Measurements from ENCODE around the gene PRKG2. TPM values are rescaled to one million over a fixed set of nuclear protein-coding genes. Genes with fewer than 3 reads are reported as not detected.

The PRKG2 gene
- total RNA-seq, 2 experiments from 2014 or later, result 1.0 to 1.1 TPM

DNA sequence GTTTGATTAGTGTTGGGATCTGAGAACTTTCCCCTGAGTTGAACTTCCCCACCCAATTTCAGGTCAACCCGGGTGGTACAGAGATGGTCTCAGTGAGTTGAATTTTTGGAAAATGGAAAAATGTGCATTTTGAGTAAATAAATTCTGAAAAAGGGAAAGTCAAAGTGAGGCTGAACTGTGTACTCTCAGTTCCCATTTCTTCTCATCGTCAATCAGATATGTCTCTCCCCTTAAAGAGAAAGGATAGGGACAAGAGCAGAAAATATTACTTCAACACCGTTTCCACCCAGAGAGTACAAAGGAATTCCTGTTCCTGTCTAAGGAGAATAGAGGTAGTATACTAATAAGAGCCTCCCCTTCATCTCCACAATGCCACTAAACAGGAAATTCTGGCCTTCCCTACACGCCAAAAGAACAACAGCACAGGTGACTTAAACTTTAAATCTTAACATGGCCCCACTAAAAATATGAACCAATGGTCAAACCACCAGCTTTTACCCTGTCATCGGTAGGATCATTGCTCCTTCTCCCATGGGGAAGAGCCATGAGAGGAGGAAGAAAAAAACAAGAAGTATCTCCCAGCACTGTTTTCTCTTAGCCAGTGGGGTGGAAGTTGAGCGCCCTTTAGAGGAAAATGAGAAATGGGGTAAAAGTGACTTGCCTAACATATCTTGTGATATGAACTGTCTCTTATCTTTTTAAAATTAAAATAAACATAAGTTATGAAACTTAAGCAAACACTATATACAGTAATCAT is 154.3 kb downstream of the PRKG2 start:
- H4K20me1 ChIP-seq (ENCODE audit: insufficient read depth, low read length), result no peaks in the 10 kb centered on the region
- H3K4me1 ChIP-seq (ENCODE audit: insufficient read depth, low read length, poor library complexity, severe bottlenecking), result peaks cover 11% of the 10 kb centered on the region
- H3K27ac ChIP-seq (ENCODE audit: low read depth, low read length, poor library complexity, severe bottlenecking), result no peak overlapping the region
- no peak overlapping the region for H3K4me3 ChIP-seq (ENCODE audit: low read depth, low read length, poor library complexity, severe bottlenecking)
- BruUV-seq (replicated peaks), result TSS peak; percentile 2
- intact Hi-C loops (cut with micrococcal nuclease; ENCODE audit: unreplicated experiment), result no loop called here
- no peaks in the 10 kb centered on the region for H3K9me2 ChIP-seq (ENCODE audit: insufficient read depth, low read length)
- no peak for DNase-seq (ENCODE audit: low spot score)
- H3K36me3 ChIP-seq (ENCODE audit: insufficient read depth, low read length), result peaks cover 48% of the 10 kb centered on the region
- CTCF ChIA-PET (ENCODE audit: unreplicated experiment), result no interaction called here
- peaks cover 30% of the 10 kb centered on the region for H3K79me2 ChIP-seq (ENCODE audit: insufficient read depth, low read depth, low read length)
- peaks cover 5% of the 10 kb centered on the region; the same call in 1 of the 2 replicates for H3K9me3 ChIP-seq (ENCODE audit: low read length)
- POLR2A ChIA-PET, result no interaction called here
- peak overlapping the region; percentile 27 for H3K4me2 ChIP-seq (ENCODE audit: low read length)
- TF ChIP-seq EZH2phosphoT487 (IDR thresholded peaks at IDR 0.05; ENCODE audit: borderline replicate concordance, low read depth, low read length), result no peak
- TF ChIP-seq, protein P1, sequence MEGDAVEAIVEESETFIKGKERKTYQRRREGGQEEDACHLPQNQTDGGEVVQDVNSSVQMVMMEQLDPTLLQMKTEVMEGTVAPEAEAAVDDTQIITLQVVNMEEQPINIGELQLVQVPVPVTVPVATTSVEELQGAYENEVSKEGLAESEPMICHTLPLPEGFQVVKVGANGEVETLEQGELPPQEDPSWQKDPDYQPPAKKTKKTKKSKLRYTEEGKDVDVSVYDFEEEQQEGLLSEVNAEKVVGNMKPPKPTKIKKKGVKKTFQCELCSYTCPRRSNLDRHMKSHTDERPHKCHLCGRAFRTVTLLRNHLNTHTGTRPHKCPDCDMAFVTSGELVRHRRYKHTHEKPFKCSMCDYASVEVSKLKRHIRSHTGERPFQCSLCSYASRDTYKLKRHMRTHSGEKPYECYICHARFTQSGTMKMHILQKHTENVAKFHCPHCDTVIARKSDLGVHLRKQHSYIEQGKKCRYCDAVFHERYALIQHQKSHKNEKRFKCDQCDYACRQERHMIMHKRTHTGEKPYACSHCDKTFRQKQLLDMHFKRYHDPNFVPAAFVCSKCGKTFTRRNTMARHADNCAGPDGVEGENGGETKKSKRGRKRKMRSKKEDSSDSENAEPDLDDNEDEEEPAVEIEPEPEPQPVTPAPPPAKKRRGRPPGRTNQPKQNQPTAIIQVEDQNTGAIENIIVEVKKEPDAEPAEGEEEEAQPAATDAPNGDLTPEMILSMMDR (conservative IDR thresholded peaks at IDR 0.05; ENCODE audit: low read length), result no peak
- H2AFZ ChIP-seq (ENCODE audit: low read length), result no peak overlapping the region

DNA sequence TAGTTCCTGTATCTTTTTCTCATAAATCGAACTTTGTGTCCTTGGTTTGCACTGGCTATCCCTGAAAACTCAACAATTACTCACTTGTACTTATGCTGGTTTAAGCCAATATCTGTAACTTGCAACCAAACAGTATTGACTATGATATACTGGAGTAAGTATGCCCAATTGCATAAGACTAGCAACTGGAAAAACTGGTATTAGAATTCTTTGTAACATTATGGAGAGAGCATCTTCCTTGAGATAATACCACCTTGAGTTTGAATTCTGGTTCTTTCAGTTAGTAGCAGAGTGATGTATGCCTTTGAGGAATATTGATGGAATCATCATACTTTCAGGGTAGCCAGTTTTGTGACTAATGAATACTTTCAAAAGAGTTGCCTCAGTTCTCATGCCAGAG is 156.4 kb downstream of the PRKG2 start:
- Histone ChIP-seq H2AFZ (ENCODE audit: low read length) (no peak overlapping the region), H3K9me3 (ENCODE audit: low read length) (peaks cover 23% of the 10 kb centered on the region), H3K4me2 (ENCODE audit: low read length) (no peak overlapping the region), H3K9me2 (ENCODE audit: insufficient read depth, low read length) (no peaks in the 10 kb centered on the region), H4K20me1 (ENCODE audit: insufficient read depth, low read length) (no peaks in the 10 kb centered on the region), H3K27ac (ENCODE audit: low read depth, low read length, poor library complexity, severe bottlenecking) (no peak overlapping the region), H3K79me2 (ENCODE audit: insufficient read depth, low read depth, low read length) (peaks cover 52% of the 10 kb centered on the region), H3K4me1 (ENCODE audit: insufficient read depth, low read length, poor library complexity, severe bottlenecking) (peaks cover 26% of the 10 kb centered on the region), H3K36me3 (ENCODE audit: insufficient read depth, low read length) (peaks cover 69% of the 10 kb centered on the region), H3K4me3 (ENCODE audit: low read depth, low read length, poor library complexity, severe bottlenecking) (no peak overlapping the region)
- POLR2A ChIA-PET, result interaction anchor here (0.8 to 18.7 kb wide), 2 partner anchors 24 to 731 kb away, joined by 3 to 358 read pairs; partner anchors contain the start of gene BMP3
- no peak for DNase-seq (ENCODE audit: low spot score)
- no TSS peak for BruUV-seq (replicated peaks)
- intact Hi-C loops (cut with micrococcal nuclease; ENCODE audit: unreplicated experiment), result no loop called here
- CTCF ChIA-PET (ENCODE audit: unreplicated experiment), result no interaction called here
- TF ChIP-seq, protein P1 (conservative IDR thresholded peaks at IDR 0.05; ENCODE audit: low read length), result no peak
- TF ChIP-seq EZH2phosphoT487 (IDR thresholded peaks at IDR 0.05; ENCODE audit: borderline replicate concordance, low read depth, low read length), result no peak

All from OCI-LY7 (cell line).